Myocyte (in vitro differentiated cells): ENCODE measurements around the gene SLC35E2B. TPM values are rescaled to one million over a fixed set of nuclear protein-coding genes. Genes with fewer than 3 reads are reported as not detected.
"Not testable (repeated sequence)": the region's sequence is repeated elsewhere in the genome, so short reads cannot be mapped to it uniquely, and the experiment has no call there.

ENCODE experiments used
- DNase-seq: peaks from one replicate; pipeline ENCODE4 v3.0.0-alpha.2; 2012; ENCODE audit warnings: low read depth
- polyA plus RNA-seq: library from polyadenylated mRNA; unstranded; fragments of >200 nt; gene quantifications from one replicate; pipeline ENCODE4 v1.2.1, GENCODE V29; 2012; ENCODE audit warnings: missing spikeins
- total RNA-seq: library from RNA; depleted of rRNA; stranded (reverse); fragments of >200 nt; gene quantifications from 2 replicates; pipeline ENCODE4 v1.2.3, GENCODE V29; 2014

The SLC35E2B gene
- 25.6 and 26.6 TPM in 2 replicates for total RNA-seq
- polyA plus RNA-seq: 24.4 TPM

DNA sequence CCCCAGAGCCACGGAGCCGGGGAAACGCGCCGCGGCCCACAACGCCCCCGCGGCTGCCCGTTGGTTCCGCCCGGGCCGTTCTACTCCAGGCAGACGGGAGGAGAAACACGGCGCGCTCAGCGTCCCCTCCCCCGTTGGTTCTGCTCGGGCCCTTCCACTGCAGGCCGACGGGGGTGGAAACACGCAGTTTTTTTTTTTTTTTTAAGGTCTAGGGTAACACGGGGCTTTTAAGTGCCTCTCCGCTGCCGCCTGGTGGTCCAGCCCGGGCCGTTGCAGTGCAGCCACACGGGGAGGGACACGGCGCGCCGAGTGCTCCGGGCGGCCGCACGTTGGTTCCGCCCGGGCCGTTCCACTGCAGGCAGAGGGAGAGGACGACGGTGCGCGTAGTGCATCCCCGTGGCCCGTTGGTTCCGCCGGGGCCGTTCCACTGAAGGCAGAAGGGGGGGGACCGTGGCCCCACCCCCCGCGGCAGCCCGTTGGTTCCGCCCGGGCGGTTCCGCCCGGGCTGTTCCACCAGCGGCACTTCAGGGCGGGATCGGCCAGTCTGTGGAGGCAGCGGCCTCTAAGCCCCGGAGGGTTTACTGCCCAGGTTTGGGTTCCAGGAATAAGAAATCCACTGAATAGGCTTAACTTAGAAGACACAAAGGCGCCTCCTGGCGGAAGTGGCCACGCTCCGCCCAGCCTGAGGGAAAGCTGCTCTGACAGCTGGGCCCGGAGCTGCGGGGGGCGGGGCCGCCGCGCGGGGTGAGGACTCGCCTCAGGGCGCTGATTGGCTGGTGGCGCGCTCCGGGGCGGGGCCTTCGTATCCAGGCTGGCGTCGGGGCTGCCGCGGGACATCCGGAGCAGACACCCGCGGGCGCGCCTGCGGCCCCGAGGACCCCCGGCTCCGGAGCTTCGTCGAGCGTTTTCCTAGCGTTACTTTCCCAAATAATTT, at the start of gene SLC35E2B:
TSS of gene SLC35E2B (minus strand) at position 82 of the 934 bp plus-strand sequence. CDS start 16,096 bp downstream, outside the sequence.
- DNase-seq: peak; percentile 88

GRCh38 chr1:1741013-1741412, 48.4 kb upstream of the SLC35E2B start:
- DNase-seq: peak; percentile 80

- DNase-seq: not testable (repeated sequence)
Observed at GRCh38 chr1:1738799-1739337, 46.3 kb upstream of the SLC35E2B start.

- DNase-seq: not testable (repeated sequence)
Observed at GRCh38 chr1:1737675-1738590, 45.3 kb upstream of the SLC35E2B start.

- no peak for DNase-seq
Observed at GRCh38 chr1:1732381-1732780, 39.8 kb upstream of the SLC35E2B start.

DNA sequence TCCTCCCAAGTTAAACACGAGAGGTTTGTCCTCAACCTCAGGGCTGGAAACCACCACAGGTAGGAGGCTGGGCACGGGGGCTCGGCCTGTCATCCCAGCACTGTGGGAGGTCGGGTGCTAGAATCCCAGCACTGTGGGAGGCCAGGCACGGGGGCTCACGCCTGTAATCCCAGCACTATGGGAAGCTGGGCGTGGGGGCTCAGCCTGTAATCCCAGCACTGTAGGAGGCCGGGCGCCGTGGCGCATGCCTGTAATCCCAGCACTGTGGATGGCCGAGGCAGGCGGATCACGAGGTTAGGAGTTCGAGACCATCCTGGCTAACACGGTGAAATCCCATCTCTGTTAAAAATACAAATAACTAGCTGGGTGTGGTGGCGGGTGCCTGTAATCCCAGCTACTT, 38.3 kb upstream of the SLC35E2B start:
- no peak for DNase-seq

DNA sequence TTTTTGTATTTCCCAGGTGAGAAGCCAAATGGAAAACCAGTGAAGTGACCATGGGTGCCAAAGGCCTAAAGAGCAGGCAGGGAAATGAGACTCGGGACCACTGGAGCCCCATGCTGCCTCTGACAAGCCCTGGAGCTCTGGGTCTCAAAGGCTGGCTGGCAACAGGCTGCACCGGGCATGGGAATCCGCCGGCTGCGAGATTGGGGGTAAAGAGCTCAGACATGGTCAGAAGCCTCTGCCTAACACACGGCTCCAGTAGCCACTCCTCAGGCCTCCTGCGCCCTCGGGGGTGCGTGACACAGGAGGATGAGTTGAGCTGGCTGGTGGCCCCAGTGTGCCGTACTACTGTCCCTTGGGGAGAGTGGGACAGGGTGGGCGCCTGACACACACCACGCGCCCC, 37.6 kb upstream of the SLC35E2B start:
- DNase-seq: not testable (repeated sequence)

DNA sequence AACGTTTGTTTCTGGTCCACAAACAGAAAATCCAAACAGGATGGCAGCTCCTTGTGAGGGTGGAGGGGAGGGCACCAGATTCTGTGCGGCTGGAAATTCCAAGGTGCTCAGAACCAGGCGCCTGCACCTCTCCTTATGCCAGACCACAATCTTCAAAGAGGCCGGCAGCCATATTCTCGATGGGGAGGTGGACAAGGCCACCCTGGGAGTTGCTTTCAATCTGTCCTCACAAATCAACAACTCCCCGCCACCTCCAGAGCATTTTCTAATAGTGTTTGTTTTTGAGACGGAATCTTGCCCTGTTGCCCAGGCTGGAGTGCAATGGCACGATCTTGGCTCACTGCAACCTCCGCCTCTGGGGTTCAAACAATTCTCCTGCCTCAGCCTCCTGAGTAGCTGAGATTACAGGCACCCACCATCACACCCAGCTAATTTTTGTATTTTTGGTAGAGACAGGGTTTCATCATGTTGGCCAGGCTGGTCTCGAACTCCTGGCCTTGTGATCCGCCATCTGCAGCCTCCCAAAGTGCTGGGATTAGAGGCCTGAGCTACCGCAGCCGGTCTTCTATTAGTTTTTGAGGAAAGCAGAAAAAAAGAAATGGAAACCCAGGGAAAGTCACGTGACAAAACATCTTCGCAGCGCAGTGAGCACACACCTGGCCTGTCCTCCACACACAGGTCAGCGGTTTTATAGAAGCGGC, 36.7 kb upstream of the SLC35E2B start:
- DNase-seq: not testable (repeated sequence)

- peak; percentile 28 for DNase-seq
Observed at GRCh38 chr1:1728308-1729005, 35.9 kb upstream of the SLC35E2B start.

DNA sequence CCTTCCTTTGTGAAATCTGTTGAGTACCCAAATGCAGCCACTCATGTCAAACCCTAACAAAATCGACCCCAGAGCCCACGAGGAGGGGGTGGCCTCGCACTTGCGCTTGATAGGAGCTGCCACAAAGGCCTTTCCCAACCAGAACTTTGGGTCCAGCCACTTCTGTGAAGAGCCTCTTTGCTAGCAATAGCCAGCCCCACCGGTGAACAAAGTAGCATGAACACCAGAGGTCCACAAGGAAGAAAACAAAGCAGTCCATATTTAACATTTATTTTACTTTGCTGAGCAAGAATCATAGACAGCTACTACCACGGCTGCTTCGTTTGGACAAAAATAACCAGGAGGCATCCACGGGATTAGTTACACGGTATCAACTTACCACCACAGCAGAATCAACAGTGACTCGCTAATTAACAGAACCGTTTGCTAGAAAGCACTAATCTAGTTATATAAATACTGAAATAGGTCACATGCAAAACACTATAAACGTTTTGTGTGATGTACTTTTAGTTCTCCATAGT, 34.6 kb upstream of the SLC35E2B start:
- peak; percentile 16 for DNase-seq

DNA sequence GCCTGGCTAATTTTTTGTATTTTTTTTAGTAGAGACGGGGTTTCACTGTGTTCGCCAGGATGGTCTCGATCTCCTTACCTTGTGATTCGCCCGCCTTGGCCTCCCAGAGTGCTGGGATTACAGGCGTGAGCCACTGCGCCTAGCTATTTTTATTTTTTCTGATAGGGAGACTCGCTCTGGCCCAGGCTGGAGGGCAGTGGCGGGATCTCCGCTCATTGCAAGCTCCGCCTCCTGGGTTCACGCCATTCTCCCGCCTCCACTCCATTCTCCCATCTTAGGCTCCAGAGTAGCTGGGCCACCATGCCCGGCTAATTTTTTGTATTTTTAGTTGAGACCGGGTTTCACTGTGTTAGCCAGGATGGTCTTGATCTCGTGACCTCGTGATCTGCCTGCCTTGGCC, 33.5 kb upstream of the SLC35E2B start:
- not testable (repeated sequence) for DNase-seq

GRCh38 chr1:1724035-1724864, 31.7 kb upstream of the SLC35E2B start, which contains the start of gene CDK11A:
Gene CDK11A, minus strand, starts transcription at chr1:1724357. Its CDS starts 1,539 bp downstream, at chr1:1722818.
- DNase-seq: peak; percentile 99

- DNase-seq: no peak
Observed at GRCh38 chr1:1721201-1721600, 28.6 kb upstream of the SLC35E2B start.

- DNase-seq: not testable (repeated sequence)
Observed at GRCh38 chr1:1715109-1715883, 22.7 kb upstream of the SLC35E2B start.

GRCh38 chr1:1707897-1708296, 15.3 kb upstream of the SLC35E2B start:
- not testable (repeated sequence) for DNase-seq

- DNase-seq: not testable (repeated sequence)
Observed at GRCh38 chr1:1707241-1707640, 14.6 kb upstream of the SLC35E2B start.

- not testable (repeated sequence) for DNase-seq
Observed at GRCh38 chr1:1705623-1706022, 13.0 kb upstream of the SLC35E2B start.
